OCI-LY7 (cell line): ENCODE results near the gene ZNF14. TPM values are rescaled to one million over a fixed set of nuclear protein-coding genes. Genes with fewer than 3 reads are reported as not detected.

Experiments used
- BruUV-seq: library from RNA; stranded (reverse); fragments of 400-500 nt; replicated peaks from 2 replicates; lab custom pipeline; 2021; lab: Mats Ljungman, UMichigan
- CTCF ChIA-PET: fragments of 300-600 bp; sonication (Branson Sonifier 250); formaldehyde crosslinking; loops from one replicate; lab custom pipeline; 2022; ENCODE audit warnings: antibody characterized with exemption; ENCODE audit not compliant: unreplicated experiment; lab: Charles Lee
- POLR2A ChIA-PET: fragments of 300-600 bp; sonication (Branson Sonifier 250); formaldehyde crosslinking; loops from one replicate; lab custom pipeline; 2022; ENCODE audit warnings: antibody characterized with exemption; lab: Charles Lee
- DNase-seq: peaks from one replicate; pipeline ENCODE4 v3.0.0-alpha.2; 2015; ENCODE audit warnings: low spot score
- H2AFZ ChIP-seq: fragments of 200-600 bp; sonication (generic), shearing (Covaris generic); 2 replicates; pipeline ENCODE4 v1.6.1; 2014; ENCODE audit warnings: mild to moderate bottlenecking, antibody characterized with exemption, low read length, moderate library complexity
- H3K27ac ChIP-seq: fragments of 200-600 bp; sonication (generic); 2 replicates; pipeline ENCODE4 v1.5.1; 2014; ENCODE audit warnings: mixed run types, low read depth, mild to moderate bottlenecking, moderate library complexity, low read length, inconsistent platforms; ENCODE audit not compliant: poor library complexity, severe bottlenecking
- H3K36me3 ChIP-seq: fragments of 200-600 bp; sonication (generic); 2 replicates; pipeline ENCODE4 v1.6.1; 2014; ENCODE audit warnings: mild to moderate bottlenecking, antibody characterized with exemption, low read length, moderate library complexity, mixed read lengths; ENCODE audit not compliant: insufficient read depth
- H3K4me1 ChIP-seq: fragments of 200-600 bp; sonication (generic); 2 replicates; pipeline ENCODE4 v1.5.1; 2014; ENCODE audit warnings: mild to moderate bottlenecking, low read length; ENCODE audit not compliant: insufficient read depth, poor library complexity, severe bottlenecking
- H3K4me2 ChIP-seq: fragments of 200-600 bp; sonication (generic); 2 replicates; pipeline ENCODE4 v1.6.1; 2014; ENCODE audit warnings: mild to moderate bottlenecking, low read length
- H3K4me3 ChIP-seq: fragments of 200-600 bp; sonication (generic); 2 replicates; pipeline ENCODE4 v1.5.1; 2014; ENCODE audit warnings: mild to moderate bottlenecking, low read depth, low read length; ENCODE audit not compliant: poor library complexity, severe bottlenecking
- H3K79me2 ChIP-seq: fragments of 200-600 bp; sonication (generic); 2 replicates; pipeline ENCODE4 v1.6.1; 2016; ENCODE audit warnings: low read depth, mild to moderate bottlenecking, low read length, moderate library complexity, mixed read lengths; ENCODE audit not compliant: insufficient read depth
- H3K9me2 ChIP-seq: fragments of 200-600 bp; sonication (generic); 2 replicates; pipeline ENCODE4 v1.6.1; 2016; ENCODE audit warnings: mild to moderate bottlenecking, low read length, mixed read lengths; ENCODE audit not compliant: insufficient read depth
- H3K9me3 ChIP-seq: fragments of 200-600 bp; sonication (generic); 2 replicates; pipeline ENCODE4 v1.6.1; 2014; ENCODE audit warnings: mild to moderate bottlenecking, mixed run types, low read length, mixed read lengths
- H4K20me1 ChIP-seq: fragments of 200-600 bp; sonication (generic); 2 replicates; pipeline ENCODE4 v1.6.1; 2014; ENCODE audit warnings: mild to moderate bottlenecking, antibody characterized with exemption, low read length, moderate library complexity, mixed read lengths; ENCODE audit not compliant: insufficient read depth
- CTCF ChIP-seq: fragments of 200-600 bp; sonication (generic); conservative IDR thresholded peaks from 2 replicates; pipeline ENCODE4 v1.5.1; 2014; ENCODE audit warnings: mild to moderate bottlenecking, antibody characterized with exemption, low read length, moderate library complexity, mixed read lengths
- EZH2phosphoT487 ChIP-seq: fragments of 200-600 bp; sonication (generic); IDR thresholded peaks from 2 replicates; pipeline ENCODE4 v1.6.1; 2018; ENCODE audit warnings: low read depth, borderline replicate concordance, mild to moderate bottlenecking, mixed run types, antibody characterized with exemption, low read length, moderate library complexity, mixed read lengths
- intact Hi-C: fragments of 100-400 bp; cut with micrococcal nuclease; formaldehyde crosslinking; loops from one replicate; pipeline ENCODE4 v1.10.0; 2022; ENCODE audit not compliant: unreplicated experiment
- total RNA-seq, 2 experiments: library from RNA; depleted of rRNA in 1 of 2; stranded (reverse); fragments of >200 nt in 1 of 2; shearing (Covaris generic) in 1 of 2; gene quantifications; 2 replicates each; pipeline ENCODE4 v1.2.3, GENCODE V29; 2014 to 2022

Gene ZNF14
- total RNA-seq, 2 experiments from 2014 or later: 4.5 to 7.0 TPM

GRCh38 chr19:19721896-19722295 is 11.0 kb downstream of the ZNF14 start:
- Histone ChIP-seq H3K79me2 (peaks cover 34% of the 10 kb centered on the region; the same call in 1 of the 2 replicates), H3K4me2 (no peak overlapping the region), H3K27ac (no peak overlapping the region), H3K9me3 (peaks cover 51% of the 10 kb centered on the region), H3K36me3 (peaks cover 37% of the 10 kb centered on the region), H3K4me1 (no peaks in the 10 kb centered on the region), H3K4me3 (no peak overlapping the region), H3K9me2 (no peaks in the 10 kb centered on the region), H2AFZ (no peak overlapping the region), H4K20me1 (no peaks in the 10 kb centered on the region)
- TF ChIP-seq CTCF: no peak
- DNase-seq: no peak
- POLR2A ChIA-PET: no interaction called here
- intact Hi-C loops: no loop called here
- CTCF ChIA-PET: no interaction called here
- BruUV-seq: no TSS peak

GRCh38 chr19:19719798-19720197 is 13.1 kb downstream of the ZNF14 start:
- Histone ChIP-seq H3K4me1 (no peaks in the 10 kb centered on the region), H3K9me3 (peaks cover 71% of the 10 kb centered on the region), H2AFZ (no peak overlapping the region), H3K79me2 (peaks cover 42% of the 10 kb centered on the region; the same call in 1 of the 2 replicates), H3K4me3 (no peak overlapping the region), H3K4me2 (no peak overlapping the region), H3K9me2 (no peaks in the 10 kb centered on the region), H3K27ac (no peak overlapping the region), H3K36me3 (peaks cover 58% of the 10 kb centered on the region), H4K20me1 (no peaks in the 10 kb centered on the region)
- DNase-seq: peak; percentile 44
- intact Hi-C loops: no loop called here
- CTCF ChIA-PET: no interaction called here
- no TSS peak for BruUV-seq
- POLR2A ChIA-PET: interaction anchor here (1.0 kb wide), 1 partner anchor 56 kb away, joined by 3 read pairs; no protein-coding TSS in a partner anchor
- TF ChIP-seq EZH2phosphoT487: no peak
- TF ChIP-seq CTCF: no peak

GRCh38 chr19:19711934-19712828 is 20.7 kb downstream of the ZNF14 start:
- Histone ChIP-seq H2AFZ (no peak overlapping the region), H4K20me1 (no peaks in the 10 kb centered on the region), H3K4me3 (no peak overlapping the region), H3K79me2 (peaks cover 9% of the 10 kb centered on the region; the same call in 1 of the 2 replicates), H3K4me2 (no peak overlapping the region), H3K4me1 (no peaks in the 10 kb centered on the region), H3K27ac (no peak overlapping the region), H3K36me3 (peaks cover 90% of the 10 kb centered on the region), H3K9me3 (peaks cover 79% of the 10 kb centered on the region), H3K9me2 (no peaks in the 10 kb centered on the region)
- intact Hi-C loops: no loop called here
- CTCF ChIA-PET: no interaction called here
- DNase-seq: no peak
- BruUV-seq: no TSS peak
- POLR2A ChIA-PET: no interaction called here
- TF ChIP-seq CTCF (no peak), EZH2phosphoT487 (no peak)
